AG04449 (cell line): Measurements from ENCODE around the gene PRPF40A.
"Not testable (repeated sequence)": the region's sequence is repeated elsewhere in the genome, so short reads cannot be mapped to it uniquely, and the experiment has no call there.

Experiments used
- CTCF ChIA-PET: fragments of 350-600 bp; formaldehyde crosslinking; extraction: SDS; loops from one replicate; lab custom pipeline; 2021; ENCODE audit warnings: antibody characterized with exemption; lab: Yijun Ruan, JAX
- POLR2A ChIA-PET: fragments of 400-600, 350-600 bp; formaldehyde crosslinking; extraction: SDS; loops from one replicate; lab custom pipeline; 2020; ENCODE audit warnings: antibody characterized with exemption, inconsistent platforms; lab: Yijun Ruan, JAX
- DNase-seq: peaks from one replicate; pipeline ENCODE4 v3.0.0-alpha.2; 2010; ENCODE audit warnings: low read depth, low spot score
- H3K4me3 ChIP-seq: 2 replicates; pipeline ENCODE4 v1.5.1; 2011; ENCODE audit warnings: low read depth, mild to moderate bottlenecking, control low read depth, low read length
- TF ChIP-seq, protein P1 (sequence below): IDR thresholded peaks from one replicate; pipeline ENCODE4 v1.5.1; 2011; ENCODE audit warnings: mild to moderate bottlenecking, moderate library complexity, low read length, control low read depth, inconsistent platforms; ENCODE audit not compliant: insufficient read depth; ENCODE audit errors: missing control alignments

PRPF40A gene

DNA sequence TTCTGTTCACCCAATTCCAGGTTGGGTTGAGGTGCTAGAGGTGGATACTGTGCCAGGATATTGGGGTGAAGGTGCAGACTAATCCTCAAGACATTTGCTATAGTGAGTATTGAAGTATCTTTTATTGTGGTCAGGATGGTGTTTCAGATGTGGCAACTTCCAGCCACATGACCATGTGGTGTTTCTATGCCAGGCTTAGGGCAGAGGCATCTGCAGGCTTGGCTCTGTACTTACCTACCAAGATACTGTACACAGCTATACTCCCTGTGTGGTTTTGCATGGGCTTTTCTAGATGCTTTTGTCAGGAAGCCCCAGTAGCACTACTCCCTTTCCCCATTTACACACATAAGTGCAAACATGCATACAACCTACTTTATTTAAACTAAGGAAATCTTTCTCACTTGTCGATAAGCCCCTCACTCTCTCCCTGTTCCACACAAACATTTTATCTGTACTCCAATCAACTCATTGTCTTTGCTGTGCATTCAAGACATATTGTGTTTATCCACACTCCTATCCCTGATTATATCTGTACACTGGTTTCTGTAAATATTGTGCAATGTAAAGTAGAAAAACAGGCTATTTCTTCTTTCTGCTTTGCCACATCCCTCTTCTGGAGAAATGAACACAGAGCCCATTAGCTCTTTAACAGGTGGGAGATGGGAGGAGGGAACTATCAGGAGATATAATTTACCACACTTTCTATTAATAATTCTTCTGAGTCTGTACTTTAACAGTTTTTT, 13.5 kb upstream of the PRPF40A start:
- POLR2A ChIA-PET, result no interaction called here

DNA sequence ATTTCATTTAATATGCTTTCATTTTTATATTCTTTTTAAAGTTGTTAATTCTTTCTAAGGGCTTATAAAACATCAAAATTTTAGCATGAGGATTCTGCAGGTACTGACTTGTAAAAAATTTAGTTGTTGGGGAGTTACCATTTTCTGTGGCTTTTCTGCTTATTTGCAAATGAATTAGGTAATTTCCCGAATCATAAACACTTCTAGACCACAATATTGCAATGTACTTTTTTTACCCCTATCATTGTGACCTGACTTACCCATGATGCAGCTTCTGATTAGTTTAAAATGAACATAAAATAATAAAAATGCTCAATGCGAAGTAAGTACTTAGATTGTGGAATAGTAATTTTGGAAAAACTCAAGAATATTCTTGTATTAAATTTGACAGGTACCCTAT, 12.6 kb upstream of the PRPF40A start:
- DNase-seq, result no peak
- TF ChIP-seq, protein P1, sequence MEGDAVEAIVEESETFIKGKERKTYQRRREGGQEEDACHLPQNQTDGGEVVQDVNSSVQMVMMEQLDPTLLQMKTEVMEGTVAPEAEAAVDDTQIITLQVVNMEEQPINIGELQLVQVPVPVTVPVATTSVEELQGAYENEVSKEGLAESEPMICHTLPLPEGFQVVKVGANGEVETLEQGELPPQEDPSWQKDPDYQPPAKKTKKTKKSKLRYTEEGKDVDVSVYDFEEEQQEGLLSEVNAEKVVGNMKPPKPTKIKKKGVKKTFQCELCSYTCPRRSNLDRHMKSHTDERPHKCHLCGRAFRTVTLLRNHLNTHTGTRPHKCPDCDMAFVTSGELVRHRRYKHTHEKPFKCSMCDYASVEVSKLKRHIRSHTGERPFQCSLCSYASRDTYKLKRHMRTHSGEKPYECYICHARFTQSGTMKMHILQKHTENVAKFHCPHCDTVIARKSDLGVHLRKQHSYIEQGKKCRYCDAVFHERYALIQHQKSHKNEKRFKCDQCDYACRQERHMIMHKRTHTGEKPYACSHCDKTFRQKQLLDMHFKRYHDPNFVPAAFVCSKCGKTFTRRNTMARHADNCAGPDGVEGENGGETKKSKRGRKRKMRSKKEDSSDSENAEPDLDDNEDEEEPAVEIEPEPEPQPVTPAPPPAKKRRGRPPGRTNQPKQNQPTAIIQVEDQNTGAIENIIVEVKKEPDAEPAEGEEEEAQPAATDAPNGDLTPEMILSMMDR, result no peak
- ChIA-PET CTCF (interaction anchor here (0.6 to 3.3 kb wide), 5 partner anchors 9 to 749 kb away, joined by 3 to 19 read pairs (median 7); partner anchors contain the start of gene PRPF40A), POLR2A (no interaction called here)
- H3K4me3 ChIP-seq, result no peak overlapping the region

More for the DNA sequence above, 13.5 kb upstream of the PRPF40A start:
- CTCF ChIA-PET, result interaction anchor here (1.4 to 3.3 kb wide), 2 partner anchors 12 to 15 kb away, joined by 7 to 19 read pairs; partner anchors contain the start of gene PRPF40A
- H3K4me3 ChIP-seq, result no peak overlapping the region
- TF ChIP-seq, protein P1, result no peak
- no peak for DNase-seq

DNA sequence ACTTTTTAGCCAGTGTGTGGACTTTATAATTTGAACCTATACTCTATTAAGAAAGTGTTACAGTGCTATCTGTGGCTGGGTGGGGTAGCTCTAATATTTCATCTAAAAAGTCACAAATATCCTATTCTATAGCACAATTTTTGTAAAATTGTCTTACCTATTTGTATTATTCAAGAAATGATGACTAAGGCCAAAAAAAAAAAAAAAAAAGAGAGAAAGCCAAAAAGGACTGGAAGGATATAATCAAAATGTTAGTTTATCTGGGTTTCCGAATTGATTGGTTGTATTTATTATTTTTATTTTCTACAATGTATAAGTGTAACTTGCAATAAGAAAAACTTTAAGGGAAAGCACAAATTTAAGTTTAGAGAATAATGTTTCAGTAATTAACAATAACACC, 6.7 kb upstream of the PRPF40A start:
- ChIA-PET CTCF (no interaction called here), POLR2A (no interaction called here)
- H3K4me3 ChIP-seq, result no peak overlapping the region
- DNase-seq, result no peak
- TF ChIP-seq, protein P1, result no peak

DNA sequence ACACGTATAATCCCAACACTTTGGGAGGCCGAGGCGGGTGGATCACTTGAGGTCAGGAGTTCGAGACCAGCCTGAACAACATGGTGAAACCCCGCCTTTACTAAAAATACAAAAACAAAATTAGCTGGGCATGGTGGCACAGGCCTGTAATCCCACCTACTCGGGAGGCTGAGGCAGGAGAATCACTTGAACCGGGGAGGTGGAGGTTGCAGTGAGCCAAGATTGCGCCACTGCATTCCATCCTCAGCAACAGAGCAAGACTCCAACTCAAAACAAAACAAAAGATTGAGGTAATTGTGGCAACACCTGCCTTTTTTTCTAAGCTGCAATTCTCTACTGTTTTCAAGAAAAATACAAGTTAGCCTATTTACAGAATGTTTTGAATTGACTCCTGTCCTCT, 5.4 kb upstream of the PRPF40A start:
- not testable (repeated sequence) for H3K4me3 ChIP-seq, DNase-seq
- CTCF ChIA-PET, result interaction anchor here (1.3 to 1.7 kb wide), 2 partner anchors 21 to 797 kb away, joined by 3 to 5 read pairs; no protein-coding TSS in a partner anchor
- POLR2A ChIA-PET, result interaction anchor here (0.7 kb wide), 1 partner anchor 10 kb away, joined by 3 read pairs; no protein-coding TSS in a partner anchor

DNA sequence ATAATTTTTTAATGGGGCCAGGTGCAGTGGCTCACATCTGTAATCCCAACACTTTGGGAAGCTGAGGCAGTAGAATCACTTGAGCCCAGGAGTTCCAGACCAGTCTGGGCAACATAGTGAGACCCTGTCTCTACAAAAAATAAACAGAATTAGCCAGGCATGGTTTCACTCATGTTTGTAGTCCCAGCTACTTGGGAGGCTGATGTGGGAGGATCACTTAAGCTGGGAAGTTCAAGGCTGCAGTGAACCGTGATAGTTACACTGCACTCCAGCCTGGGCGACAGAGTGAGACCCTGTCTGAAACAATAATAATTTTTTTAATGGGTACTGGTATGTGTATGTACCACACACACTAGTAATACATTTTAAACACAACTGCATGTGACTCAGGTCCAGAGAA, 3.5 kb upstream of the PRPF40A start:
- TF ChIP-seq, protein P1, result no peak
- POLR2A ChIA-PET, result interaction anchor here (0.7 kb wide), 1 partner anchor 1127 kb away, joined by 3 read pairs; no protein-coding TSS in a partner anchor
- DNase-seq, result no peak
- CTCF ChIA-PET, result interaction anchor here (1.1 to 1.8 kb wide), 4 partner anchors 9 to 545 kb away, joined by 3 to 11 read pairs (median 6); no protein-coding TSS in a partner anchor
- H3K4me3 ChIP-seq, result no peak overlapping the region

DNA sequence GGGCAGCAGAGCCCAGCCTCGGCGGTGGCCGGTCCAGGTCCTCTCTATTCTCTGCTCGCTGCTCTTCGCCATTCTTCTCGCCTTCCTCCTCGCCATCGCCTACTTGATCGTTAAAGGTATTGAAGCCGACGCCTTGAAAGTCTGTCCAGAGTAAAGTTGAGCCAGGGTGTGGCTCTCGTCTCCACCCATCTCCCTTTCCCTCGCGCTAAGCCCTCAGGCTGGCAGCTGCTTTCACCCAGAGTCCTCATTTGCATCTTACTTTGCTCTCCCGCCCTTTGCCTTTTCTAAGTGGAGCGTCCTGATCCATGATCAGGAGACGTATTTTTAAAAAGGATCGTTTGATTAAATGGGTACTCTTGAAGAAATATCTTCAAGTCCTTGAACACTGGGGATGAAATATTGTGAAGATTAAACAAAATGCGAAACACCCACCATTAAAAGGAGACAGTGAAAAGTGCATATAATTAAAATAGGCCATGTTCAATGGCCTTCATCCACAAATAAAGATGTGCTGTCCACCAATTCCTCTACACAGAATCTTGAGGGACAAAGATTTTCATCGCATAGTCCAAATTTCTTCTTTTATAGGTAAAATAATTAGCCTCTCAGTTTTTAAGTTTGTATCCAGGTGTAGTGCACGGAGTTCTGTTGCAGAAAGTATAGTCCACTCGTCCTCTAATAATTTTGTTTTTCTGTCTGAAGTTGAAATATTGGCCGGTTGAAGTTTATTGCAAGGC, 1.8 kb upstream of the PRPF40A start:
- ChIA-PET POLR2A (no interaction called here), CTCF (no interaction called here)

More for the DNA sequence above, 1.8 kb upstream of the PRPF40A start:
- no peak for DNase-seq
- TF ChIP-seq, protein P1, result no peak
- peak overlapping the region; percentile 99 for H3K4me3 ChIP-seq
